Type B pancreatic cell (in vitro differentiated cells): ENCODE results near the gene CDH5. TPM values are rescaled to one million over a fixed set of nuclear protein-coding genes. Genes with fewer than 3 reads are reported as not detected.
A peak's percentile ranks its signal among the peaks of the same experiment; 100 is the strongest.
"Not testable (repeated sequence)": the region's sequence is repeated elsewhere in the genome, so short reads cannot be mapped to it uniquely, and the experiment has no call there.

Experiments used
- DNase-seq: peaks from one replicate; pipeline ENCODE4 v3.0.0; 2021; ENCODE audit warnings: mixed read lengths; ENCODE audit not compliant: unreplicated experiment; ENCODE audit errors: extremely low spot score
- H3K27ac Mint-ChIP-seq: 2 replicates; pipeline ENCODE4 v1.8.0; 2021; ENCODE audit warnings: mild to moderate bottlenecking, mixed read lengths
- H3K27me3 Mint-ChIP-seq: 2 replicates; pipeline ENCODE4 v1.8.0; 2021; ENCODE audit warnings: mixed read lengths
- H3K36me3 Mint-ChIP-seq: 2 replicates; pipeline ENCODE4 v1.8.0; 2021; ENCODE audit warnings: mixed read lengths
- H3K4me1 Mint-ChIP-seq: one replicate; pipeline ENCODE4 v1.8.0; 2021; ENCODE audit warnings: mixed read lengths; ENCODE audit not compliant: unreplicated experiment
- H3K4me3 Mint-ChIP-seq: 2 replicates; pipeline ENCODE4 v1.8.0; 2021; ENCODE audit warnings: mild to moderate bottlenecking, mixed read lengths
- H3K9me3 Mint-ChIP-seq: 2 replicates; pipeline ENCODE4 v1.8.0; 2021; ENCODE audit warnings: mixed read lengths
- CTCF ChIP-seq: fragments of 200-600 bp; sonication (generic); conservative IDR thresholded peaks from 2 replicates; pipeline ENCODE4 v1.5.0; 2021; ENCODE audit warnings: antibody characterized with exemption, mild to moderate bottlenecking
- total RNA-seq: library from RNA; stranded (reverse); gene quantifications from 2 replicates; pipeline ENCODE4 v1.2.1, GENCODE V29; 2021; ENCODE audit warnings: low replicate concordance

CDH5 gene
- total RNA-seq, 1 donor from 2014 or later = 0.46 TPM

GRCh38 chr16:66325717-66326376 is 40.6 kb upstream of the CDH5 start:
- Mint-ChIP-seq H3K27me3 (peaks cover 14% of the 10 kb centered on the region), H3K4me1 (peaks cover 19% of the 10 kb centered on the region), H3K9me3 (no peaks in the 10 kb centered on the region), H3K4me3 (no peak overlapping the region), H3K27ac (no peak overlapping the region), H3K36me3 (no peaks in the 10 kb centered on the region)
- TF ChIP-seq CTCF = no peak
- DNase-seq = no peak

GRCh38 chr16:66326991-66327513 is 39.4 kb upstream of the CDH5 start:
- peak overlapping the region; percentile 71 for H3K27ac Mint-ChIP-seq
- no peaks in the 10 kb centered on the region for H3K9me3 Mint-ChIP-seq
- peaks cover 6% of the 10 kb centered on the region for H3K27me3 Mint-ChIP-seq
- DNase-seq = no peak
- H3K4me3 Mint-ChIP-seq = no peak overlapping the region
- no peaks in the 10 kb centered on the region for H3K36me3 Mint-ChIP-seq
- no peak for TF ChIP-seq CTCF
- peaks cover 19% of the 10 kb centered on the region for H3K4me1 Mint-ChIP-seq

GRCh38 chr16:66328282-66328681 is 38.2 kb upstream of the CDH5 start:
- Mint-ChIP-seq H3K27ac (no peak overlapping the region), H3K9me3 (no peaks in the 10 kb centered on the region), H3K4me1 (peaks cover 19% of the 10 kb centered on the region), H3K4me3 (no peak overlapping the region), H3K27me3 (no peaks in the 10 kb centered on the region), H3K36me3 (no peaks in the 10 kb centered on the region)
- no peak for DNase-seq
- no peak for TF ChIP-seq CTCF

GRCh38 chr16:66331464-66331863 is 35.0 kb upstream of the CDH5 start:
- not testable (repeated sequence) for H3K36me3 Mint-ChIP-seq, H3K27me3 Mint-ChIP-seq, DNase-seq, H3K9me3 Mint-ChIP-seq, H3K27ac Mint-ChIP-seq, H3K4me3 Mint-ChIP-seq
- H3K4me1 Mint-ChIP-seq = peaks cover 17% of the 10 kb centered on the region

GRCh38 chr16:66332634-66333610 is 33.6 kb upstream of the CDH5 start:
- H3K4me3 Mint-ChIP-seq = no peak overlapping the region
- H3K9me3 Mint-ChIP-seq = peaks cover 5% of the 10 kb centered on the region
- no peak overlapping the region for H3K27ac Mint-ChIP-seq
- peaks cover 7% of the 10 kb centered on the region for H3K4me1 Mint-ChIP-seq
- no peaks in the 10 kb centered on the region for H3K27me3 Mint-ChIP-seq
- no peaks in the 10 kb centered on the region for H3K36me3 Mint-ChIP-seq
- DNase-seq = no peak
- TF ChIP-seq CTCF = no peak
